Measurements from ENCODE around the gene TTLL5.

GRCh38 chr14:75824318-75824717, 163.3 kb downstream of the TTLL5 start:
- no peak for TF ChIP-seq POLR2A (IDR thresholded peaks at IDR 0.05)
- no peak for TF ChIP-seq CTCF (IDR thresholded peaks at IDR 0.05)
